Ureter (tissue), 1 donor: ENCODE data around the gene GABBR2. TPM values are rescaled to one million over a fixed set of nuclear protein-coding genes. Genes with fewer than 3 reads are reported as not detected.

ENCODE experiments used
- DNase-seq: peaks from one replicate; pipeline ENCODE4 v3.0.0-alpha.2; 2020; ENCODE audit warnings: low spot score
- total RNA-seq: library from RNA; stranded (reverse); gene quantifications from one replicate; pipeline ENCODE4 v1.2.4, GENCODE V29; 2023
- donor health status: DM: yes; HTN: yes; CAD: no.

Gene GABBR2
- total RNA-seq, 1 donor from 2014 or later = 12.2 TPM

- DNase-seq = no peak
These were observed 266.6 kb downstream of the GABBR2 start for GRCh38 chr9:98442114-98442513.

GRCh38 chr9:98438666-98439065, 270.1 kb downstream of the GABBR2 start:
- no peak for DNase-seq

- DNase-seq = no peak
These were observed 271.2 kb downstream of the GABBR2 start for GRCh38 chr9:98437458-98438034.

- no peak for DNase-seq
These were observed 275.8 kb downstream of the GABBR2 start for GRCh38 chr9:98432960-98433359.

GRCh38 chr9:98432134-98432533, 276.6 kb downstream of the GABBR2 start:
- no peak for DNase-seq

- no peak for DNase-seq
These were observed 278.0 kb downstream of the GABBR2 start for GRCh38 chr9:98430535-98431292.

- DNase-seq = no peak
These were observed 279.1 kb downstream of the GABBR2 start for GRCh38 chr9:98429613-98430012.

- no peak for DNase-seq
These were observed 280.3 kb downstream of the GABBR2 start for GRCh38 chr9:98428454-98428853.

GRCh38 chr9:98427491-98427890, 281.2 kb downstream of the GABBR2 start:
- DNase-seq = no peak

- no peak for DNase-seq
These were observed 283.7 kb downstream of the GABBR2 start for GRCh38 chr9:98425079-98425478.

- DNase-seq = no peak
These were observed 289.5 kb downstream of the GABBR2 start for GRCh38 chr9:98419260-98419603.

- DNase-seq = no peak
These were observed 290.0 kb downstream of the GABBR2 start for GRCh38 chr9:98418578-98419259.

GRCh38 chr9:98416294-98417248, 292.2 kb downstream of the GABBR2 start:
- no peak for DNase-seq

GRCh38 chr9:98415782-98416181, 293.0 kb downstream of the GABBR2 start:
- no peak for DNase-seq

GRCh38 chr9:98413084-98413483, 295.7 kb downstream of the GABBR2 start:
- no peak for DNase-seq

GRCh38 chr9:98412101-98412842, 296.5 kb downstream of the GABBR2 start:
- DNase-seq = no peak

- DNase-seq = no peak
These were observed 298.5 kb downstream of the GABBR2 start for GRCh38 chr9:98410185-98410697.

GRCh38 chr9:98409719-98410118, 299.0 kb downstream of the GABBR2 start:
- DNase-seq = no peak

GRCh38 chr9:98406469-98406868, 302.3 kb downstream of the GABBR2 start:
- DNase-seq = no peak

GRCh38 chr9:98404237-98404636, 304.5 kb downstream of the GABBR2 start:
- no peak for DNase-seq

GRCh38 chr9:98403715-98404114, 305.0 kb downstream of the GABBR2 start:
- no peak for DNase-seq
